SJCRH30 (cell line): ENCODE results near the gene PAWR. TPM values are rescaled to one million over a fixed set of nuclear protein-coding genes. Genes with fewer than 3 reads are reported as not detected.
A peak's percentile ranks its signal among the peaks of the same experiment; 100 is the strongest.
"Not testable (repeated sequence)": the region's sequence is repeated elsewhere in the genome, so short reads cannot be mapped to it uniquely, and the experiment has no call there.

Experiments
- DNase-seq, 2 experiments: peaks; one replicate each; pipeline ENCODE4 v3.0.0-alpha.2; 2015 to 2020
- H3K27ac ChIP-seq: fragments of 250-450 bp; sonication (Bioruptor Pico); 2 replicates; pipeline ENCODE4 v1.5.1; 2020; ENCODE audit warnings: mild to moderate bottlenecking, moderate library complexity
- H3K27me3 ChIP-seq: fragments of 250-450 bp; sonication (Bioruptor Pico); 2 replicates; pipeline ENCODE4 v1.5.1; 2020; ENCODE audit warnings: mild to moderate bottlenecking, moderate library complexity
- H3K36me3 ChIP-seq: fragments of 250-450 bp; sonication (Bioruptor Pico); 2 replicates; pipeline ENCODE4 v1.5.1; 2020; ENCODE audit warnings: mild to moderate bottlenecking, moderate library complexity
- H3K4me1 ChIP-seq: fragments of 250-450 bp; sonication (Bioruptor Pico); 2 replicates; pipeline ENCODE4 v1.5.1; 2020; ENCODE audit warnings: mild to moderate bottlenecking, moderate library complexity
- H3K4me3 ChIP-seq: fragments of 250-450 bp; sonication (Bioruptor Pico); 2 replicates; pipeline ENCODE4 v1.5.1; 2020; ENCODE audit warnings: mild to moderate bottlenecking, moderate library complexity
- H3K9me3 ChIP-seq: fragments of 250-450 bp; sonication (Bioruptor Pico); replicated peaks from 2 replicates; pipeline ENCODE4 v1.5.1; 2020; ENCODE audit warnings: mild to moderate bottlenecking, moderate library complexity
- total RNA-seq: library from RNA; depleted of rRNA; stranded (reverse); fragments of >200 nt; shearing (Covaris generic); gene quantifications from 2 replicates; pipeline ENCODE4 v1.2.3, GENCODE V29; 2014

The PAWR gene
- total RNA-seq, 1 experiment from 2014 or later, result 24.9 TPM

DNA sequence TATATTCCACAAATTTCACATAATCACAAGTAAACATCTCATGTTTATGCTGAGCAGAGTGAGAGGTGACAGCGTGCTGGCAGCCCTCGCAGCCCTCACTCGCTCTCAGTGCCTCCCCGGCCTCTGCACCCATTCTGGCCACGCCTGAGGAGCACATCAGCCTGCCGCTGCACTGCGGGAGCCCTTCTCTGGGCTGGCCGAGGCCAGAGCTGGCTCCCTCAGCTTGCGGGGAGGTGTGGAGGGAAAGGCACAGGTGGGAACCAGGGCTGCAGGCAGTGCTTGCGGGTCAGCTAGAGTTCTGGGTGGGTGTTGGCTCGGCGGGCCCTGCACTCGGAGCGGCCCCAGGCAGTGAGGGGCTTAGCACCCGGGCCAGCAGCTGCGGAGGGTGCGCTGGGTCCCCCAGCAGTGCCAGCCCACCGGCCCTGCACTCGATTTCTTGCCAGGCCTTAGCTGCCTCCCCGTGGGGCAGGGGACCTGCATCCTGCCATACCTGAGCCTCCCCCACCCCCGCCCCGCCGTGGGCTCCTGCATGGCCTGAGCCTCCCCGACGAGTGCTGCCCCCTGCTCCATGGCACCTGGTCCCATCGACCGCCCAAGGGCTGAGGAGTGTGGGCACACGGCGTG lies 125.9 kb downstream of the PAWR start:
- not testable (repeated sequence) for H3K27ac ChIP-seq, H3K36me3 ChIP-seq, H3K4me1 ChIP-seq, H3K27me3 ChIP-seq, H3K4me3 ChIP-seq, DNase-seq, H3K9me3 ChIP-seq

- no peaks in the 10 kb centered on the region for H3K9me3 ChIP-seq
- no peak overlapping the region for H3K27ac ChIP-seq
- no peak overlapping the region for H3K4me3 ChIP-seq
- no peaks in the 10 kb centered on the region for H3K27me3 ChIP-seq
- no peaks in the 10 kb centered on the region for H3K4me1 ChIP-seq
- peaks cover 4% of the 10 kb centered on the region; the same call in 1 of the 2 replicates for H3K36me3 ChIP-seq
- DNase-seq, result no peak
Measured at GRCh38 chr12:79563021-79563740, 127.6 kb downstream of the PAWR start.

DNA sequence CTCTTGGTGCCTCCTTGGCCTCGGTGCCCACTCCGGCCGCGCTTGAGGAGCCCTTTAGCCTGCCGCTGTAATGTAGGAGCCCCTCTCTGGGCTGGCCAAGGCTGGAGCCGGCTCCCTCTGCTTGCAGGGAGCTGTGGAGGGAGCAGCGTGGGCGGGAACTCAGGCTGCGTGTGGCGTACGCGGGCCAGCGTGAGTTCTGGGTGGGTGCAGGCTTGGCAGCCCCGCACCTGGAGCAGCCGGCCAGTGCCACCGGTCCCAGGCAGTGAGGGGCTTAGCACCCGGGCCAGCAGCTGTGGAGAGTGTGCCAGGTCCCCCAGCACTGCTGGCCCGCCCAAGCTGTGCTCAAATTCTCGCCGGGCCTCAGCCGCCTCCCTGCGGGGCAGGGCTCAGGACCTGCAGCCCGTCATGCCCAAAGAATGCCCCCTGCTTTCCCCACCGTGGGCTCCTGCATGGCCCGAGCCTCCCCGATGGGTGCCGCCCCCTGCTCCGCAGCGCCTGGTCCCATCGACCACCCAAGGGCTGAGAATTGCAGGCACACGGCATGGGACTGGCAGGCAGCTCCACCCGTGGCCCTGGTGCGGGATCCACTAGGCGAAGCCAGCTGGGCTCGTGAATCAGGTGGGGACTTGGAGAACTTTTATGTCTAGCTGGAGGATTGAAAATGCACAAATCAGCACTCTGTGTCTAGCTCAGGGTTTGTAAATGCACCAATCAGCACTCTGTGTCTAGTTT lies 129.2 kb downstream of the PAWR start:
- Histone ChIP-seq H3K9me3 (no peaks in the 10 kb centered on the region), H3K27me3 (no peaks in the 10 kb centered on the region), H3K27ac (no peak overlapping the region), H3K4me1 (no peaks in the 10 kb centered on the region), H3K36me3 (peaks cover 4% of the 10 kb centered on the region; the same call in 1 of the 2 replicates), H3K4me3 (no peak overlapping the region)
- DNase-seq, result no peak

DNA sequence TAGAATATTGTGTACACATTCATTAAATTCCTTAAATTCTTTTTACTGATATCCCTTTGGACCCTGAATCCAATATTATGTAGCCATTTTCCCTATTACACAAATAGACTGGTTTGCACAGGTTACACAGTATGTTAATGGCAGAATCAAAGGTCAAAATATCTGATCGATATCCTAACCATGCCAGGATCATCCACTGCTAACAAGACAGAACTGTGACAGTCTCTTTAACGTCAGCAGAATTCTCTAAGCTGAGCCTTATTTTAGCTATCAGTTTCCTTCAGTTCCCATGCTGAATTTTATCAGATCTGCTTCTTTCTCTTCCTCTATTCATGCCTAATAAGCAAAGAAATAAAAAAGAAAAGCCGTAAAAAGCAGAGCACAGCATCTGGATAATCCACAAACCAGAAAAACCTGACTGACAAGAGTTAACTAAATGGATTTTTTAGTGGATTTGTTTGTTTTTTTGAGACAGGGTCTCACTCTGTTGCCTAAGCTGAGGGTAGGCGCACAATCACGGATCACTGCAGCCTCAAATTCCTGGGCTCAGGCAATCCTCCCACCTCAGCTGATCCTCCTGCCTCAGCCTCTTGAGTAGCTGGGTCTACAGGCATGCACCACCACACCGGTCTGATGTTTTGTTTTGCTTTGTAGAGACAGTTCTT lies 130.4 kb downstream of the PAWR start:
- no peak overlapping the region for H3K27ac ChIP-seq
- no peak for DNase-seq
- no peaks in the 10 kb centered on the region for H3K9me3 ChIP-seq
- no peaks in the 10 kb centered on the region for H3K27me3 ChIP-seq
- no peak overlapping the region for H3K4me3 ChIP-seq
- peaks cover 4% of the 10 kb centered on the region; the same call in 1 of the 2 replicates for H3K36me3 ChIP-seq
- H3K4me1 ChIP-seq, result no peaks in the 10 kb centered on the region

- no peak overlapping the region for H3K4me3 ChIP-seq
- peaks cover 4% of the 10 kb centered on the region; the same call in 1 of the 2 replicates for H3K36me3 ChIP-seq
- no peaks in the 10 kb centered on the region for H3K9me3 ChIP-seq
- no peaks in the 10 kb centered on the region for H3K27me3 ChIP-seq
- no peak overlapping the region for H3K27ac ChIP-seq
- no peak for DNase-seq
- H3K4me1 ChIP-seq, result no peaks in the 10 kb centered on the region
Measured at GRCh38 chr12:79559591-79559990, 131.2 kb downstream of the PAWR start.

DNA sequence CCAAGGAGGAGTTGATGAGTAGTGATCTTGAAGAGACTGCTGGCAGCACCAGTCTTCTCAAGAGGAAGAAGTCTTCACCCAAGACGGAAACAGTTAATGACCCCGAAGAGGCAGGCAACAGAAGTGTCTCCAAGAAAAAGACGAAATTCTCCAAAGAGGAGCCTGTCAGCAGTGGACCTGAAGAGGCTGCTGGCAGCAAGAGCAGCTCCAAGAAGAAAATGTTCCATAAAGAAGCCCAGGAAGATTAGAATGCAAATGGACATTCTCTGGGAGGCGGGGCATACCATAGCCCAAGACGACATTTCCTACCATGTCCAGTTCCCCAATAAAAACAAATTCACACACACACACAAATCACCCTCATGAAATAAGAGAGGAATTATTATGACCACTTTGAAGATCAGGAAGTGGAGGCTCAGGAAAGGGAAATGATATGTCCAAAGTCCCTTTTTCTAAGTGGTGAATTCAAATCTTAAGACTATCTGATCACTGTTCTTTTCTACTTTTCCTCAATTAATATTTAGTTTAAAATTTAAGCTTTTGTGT lies 131.8 kb downstream of the PAWR start:
- Histone ChIP-seq H3K9me3 (no peaks in the 10 kb centered on the region), H3K27me3 (no peaks in the 10 kb centered on the region), H3K4me3 (no peak overlapping the region), H3K27ac (no peak overlapping the region), H3K36me3 (peaks cover 4% of the 10 kb centered on the region; the same call in 1 of the 2 replicates), H3K4me1 (no peaks in the 10 kb centered on the region)
- DNase-seq, result no peak

DNA sequence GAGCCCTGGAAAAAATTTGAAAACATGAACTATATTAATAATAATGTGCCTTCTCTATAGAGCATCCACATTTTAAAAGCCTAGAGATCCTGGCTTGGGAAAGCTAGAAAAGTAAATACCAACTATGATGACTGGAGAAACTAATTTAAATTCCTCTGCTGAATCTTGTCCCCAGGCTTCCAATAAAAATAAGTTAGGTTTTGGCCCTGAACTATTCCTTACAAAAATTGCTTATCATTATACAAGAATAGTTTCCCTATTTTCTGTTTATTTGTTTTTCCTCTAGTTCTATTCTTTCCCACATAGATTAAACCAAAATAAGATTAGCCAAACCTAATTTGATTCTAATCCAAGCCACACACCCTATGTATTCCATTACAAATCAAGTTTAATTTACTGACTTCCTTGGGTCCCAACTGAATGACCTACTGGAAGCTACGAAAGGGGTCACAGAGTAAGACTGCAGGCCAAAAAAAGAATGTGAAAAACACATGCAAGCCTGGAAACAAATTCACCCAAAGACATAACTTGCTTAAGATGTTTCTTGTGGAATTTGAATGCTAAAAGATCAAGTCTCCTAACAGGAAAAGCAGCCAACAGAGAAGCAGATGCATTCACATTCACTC lies 133.0 kb downstream of the PAWR start:
- Histone ChIP-seq H3K36me3 (peaks cover 9% of the 10 kb centered on the region; the same call in 1 of the 2 replicates), H3K27ac (no peak overlapping the region), H3K9me3 (no peaks in the 10 kb centered on the region), H3K4me1 (no peaks in the 10 kb centered on the region), H3K27me3 (no peaks in the 10 kb centered on the region), H3K4me3 (no peak overlapping the region)
- DNase-seq, result no peak

DNA sequence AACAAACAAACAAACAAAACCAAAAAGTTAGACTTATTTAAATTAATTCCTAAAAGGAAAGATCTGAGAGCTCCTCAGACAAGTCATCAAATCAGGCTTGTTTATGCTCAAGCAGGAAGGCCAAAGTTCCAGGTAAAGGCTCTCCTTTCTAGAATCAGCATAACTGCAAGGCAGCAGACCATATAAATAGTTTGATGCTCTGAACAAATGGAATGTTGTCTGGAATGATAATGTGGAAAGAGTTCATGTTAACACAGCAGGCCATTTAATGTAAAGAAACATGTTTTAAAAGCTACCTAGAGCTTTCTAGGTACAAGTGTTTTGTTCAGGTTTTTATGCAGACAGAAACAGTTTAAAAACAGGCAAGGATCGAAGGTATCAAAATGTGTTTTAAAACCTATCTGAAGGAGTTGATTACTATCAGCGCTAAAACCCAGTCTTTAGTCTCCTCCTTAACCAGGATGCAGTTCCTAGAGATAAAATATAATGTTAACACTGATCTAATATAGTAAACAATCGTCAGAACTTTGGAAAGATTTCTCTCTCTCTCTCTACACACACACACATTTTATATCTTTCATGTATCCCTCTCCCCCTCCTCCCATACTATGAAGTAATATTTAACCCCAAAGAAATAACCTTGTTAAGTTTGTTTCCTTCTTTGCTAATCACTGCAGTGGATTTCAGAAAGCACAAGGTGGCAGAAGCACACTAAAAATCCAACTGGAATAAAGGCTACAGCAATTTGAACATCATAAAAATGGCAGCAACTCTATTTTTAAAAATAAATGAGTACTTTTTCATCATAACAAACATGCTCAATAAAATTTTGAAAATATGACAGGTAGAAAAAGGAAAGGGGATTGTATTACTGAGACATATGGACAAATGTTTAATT lies 135.5 kb downstream of the PAWR start:
- Histone ChIP-seq H3K9me3 (no peaks in the 10 kb centered on the region), H3K27me3 (no peaks in the 10 kb centered on the region), H3K27ac (no peak overlapping the region), H3K4me3 (no peak overlapping the region), H3K36me3 (0 out of 2 replicates have a peak, but pooled peaks cover 13% of the 10 kb centered on the region), H3K4me1 (no peaks in the 10 kb centered on the region)
- DNase-seq, result peak in 1 of 2 experiments; percentile 32

DNA sequence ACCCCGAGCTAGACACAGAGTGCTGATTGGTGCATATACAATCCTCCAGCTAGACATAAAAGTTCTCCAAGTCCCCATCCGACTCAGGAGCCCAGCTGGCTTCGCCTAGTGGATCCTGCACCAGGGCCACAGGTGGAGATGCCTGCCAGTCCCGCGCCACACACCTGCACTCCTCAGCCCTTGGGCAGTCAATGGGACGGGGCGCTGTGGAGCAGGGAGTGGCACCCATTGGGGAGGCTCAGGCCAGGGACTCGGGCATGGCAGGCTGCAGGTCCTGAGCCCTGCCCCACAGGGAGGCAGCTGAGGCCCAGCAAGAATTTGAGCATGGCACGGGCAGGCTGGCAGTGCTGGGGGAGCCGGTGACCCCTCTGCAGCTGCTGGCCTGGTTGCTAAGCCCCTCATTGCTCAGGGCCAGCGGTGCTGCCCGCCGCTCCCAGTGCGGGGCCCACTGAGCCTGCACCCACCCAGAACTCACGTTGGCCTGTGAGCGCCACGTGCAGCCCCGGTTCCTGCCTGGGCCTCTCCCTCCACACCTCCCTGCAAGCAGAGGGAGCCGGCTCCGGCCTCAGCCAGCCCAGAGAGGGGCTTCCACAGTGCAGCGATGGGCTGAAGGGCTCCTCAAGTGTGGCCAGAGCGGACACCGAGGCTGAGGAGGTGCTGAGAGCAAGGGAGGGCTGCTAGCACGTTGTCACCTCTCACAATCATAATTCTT lies 136.7 kb downstream of the PAWR start:
- Histone ChIP-seq H3K9me3 (no peaks in the 10 kb centered on the region), H3K36me3 (0 out of 2 replicates have a peak, but pooled peaks cover 13% of the 10 kb centered on the region), H3K27me3 (no peaks in the 10 kb centered on the region), H3K4me1 (no peaks in the 10 kb centered on the region), H3K27ac (no peak overlapping the region), H3K4me3 (no peak overlapping the region)
- DNase-seq, result no peak

- Histone ChIP-seq H3K9me3 (no peaks in the 10 kb centered on the region), H3K27ac (no peak overlapping the region), H3K4me3 (no peak overlapping the region), H3K27me3 (no peaks in the 10 kb centered on the region), H3K4me1 (0 out of 2 replicates have a peak, but pooled peaks cover 5% of the 10 kb centered on the region), H3K36me3 (0 out of 2 replicates have a peak, but pooled peaks cover 13% of the 10 kb centered on the region)
- no peak for DNase-seq
Measured at GRCh38 chr12:79552192-79552591, 138.6 kb downstream of the PAWR start.

GRCh38 chr12:79549531-79550271 lies 141.1 kb downstream of the PAWR start:
- Histone ChIP-seq H3K4me3 (no peak overlapping the region), H3K27ac (no peak overlapping the region), H3K9me3 (no peaks in the 10 kb centered on the region), H3K4me1 (peaks cover 13% of the 10 kb centered on the region; the same call in 1 of the 2 replicates), H3K36me3 (0 out of 2 replicates have a peak, but pooled peaks cover 13% of the 10 kb centered on the region), H3K27me3 (no peaks in the 10 kb centered on the region)
- DNase-seq, result no peak

DNA sequence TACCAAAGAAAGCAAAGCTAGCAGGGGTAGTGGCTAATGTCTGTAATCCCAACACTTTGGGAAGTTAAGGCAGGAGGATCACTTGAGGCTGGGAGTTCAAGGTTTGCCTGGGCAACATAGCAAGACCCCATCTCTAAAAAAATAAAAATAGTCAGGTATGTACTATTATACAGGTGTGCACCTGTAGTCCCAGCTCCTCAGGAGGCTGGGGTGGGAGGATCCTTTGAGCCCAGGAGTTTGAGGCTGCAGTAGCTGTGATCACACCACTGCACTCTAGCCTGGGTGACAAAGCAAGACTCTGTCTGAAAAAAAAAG lies 142.2 kb downstream of the PAWR start:
- DNase-seq, result no peak
- no peak overlapping the region; the same call in 1 of the 2 replicates for H3K27ac ChIP-seq
- H3K4me1 ChIP-seq, result peaks cover 13% of the 10 kb centered on the region; the same call in 1 of the 2 replicates
- H3K36me3 ChIP-seq, result 0 out of 2 replicates have a peak, but pooled peaks cover 13% of the 10 kb centered on the region
- H3K4me3 ChIP-seq, result no peak overlapping the region
- no peaks in the 10 kb centered on the region for H3K9me3 ChIP-seq
- no peaks in the 10 kb centered on the region for H3K27me3 ChIP-seq
